HepG2 (cell line): ENCODE data around the gene CLPTM1. TPM values are rescaled to one million over a fixed set of nuclear protein-coding genes. Genes with fewer than 3 reads are reported as not detected.

ENCODE experiments used
- ATAC-seq: fragments of 200-7000 bp; cut with Tn5 transposase; 3 replicates; pipeline ENCODE4 v1.9.1; 2020; ENCODE audit warnings: mild to moderate bottlenecking, moderate library complexity
- BruUV-seq: library from RNA; stranded (reverse); fragments of 400-500 nt; replicated peaks from 2 replicates; lab custom pipeline; 2021; lab: Mats Ljungman, UMichigan
- CTCF ChIA-PET: fragments of 300-600 bp; formaldehyde crosslinking; extraction: SDS; loops from one replicate; lab custom pipeline; 2021; ENCODE audit warnings: low total read pairs, inconsistent platforms, low intra/inter-chr PET ratio; lab: Yijun Ruan, JAX
- POLR2A ChIA-PET: fragments of 350-600 bp; sonication (Branson Sonifier 250); formaldehyde crosslinking; loops from one replicate; lab custom pipeline; 2020; ENCODE audit warnings: antibody characterized with exemption, inconsistent platforms; lab: Yijun Ruan, JAX
- DNase-seq: peaks from one replicate; pipeline ENCODE4 v3.0.0-alpha.2; 2015; ENCODE audit warnings: low spot score
- FAIRE-seq: peaks from 3 replicates; lab custom pipeline; 2011; peaks lifted over from hg19 to GRCh38; lab: Jason Lieb, UNC
- H2AFZ ChIP-seq: one replicate; pipeline ENCODE4 v1.6.1; 2011; ENCODE audit warnings: low read length, inconsistent platforms
- H3K27ac ChIP-seq: fragments of 300-600 bp; 3 replicates; pipeline ENCODE4 v1.8.0; 2011; ENCODE audit warnings: mixed run types, mild to moderate bottlenecking, mixed read lengths, low read length, inconsistent platforms; ENCODE audit not compliant: insufficient read depth; ENCODE audit errors: extremely low read length
- H3K27me3 ChIP-seq, 2 experiments: fragments of 200-600 bp in 1 of 2; 2 replicates in 1 of 2; 3 replicates in 1 of 2; pipeline versions ENCODE4 v1.6.0 to v1.8.0; 2011; ENCODE audit warnings: low read length in 2 of 2, mild to moderate bottlenecking in 2 of 2, moderate library complexity in 2 of 2, inconsistent platforms in 1 of 2; ENCODE audit not compliant: insufficient read depth in 2 of 2, control insufficient read depth in 1 of 2
- H3K36me3 ChIP-seq, 2 experiments: fragments of 200-600 bp in 1 of 2; replicated peaks in 1 of 2; 2 replicates in 1 of 2; 3 replicates in 1 of 2; pipeline versions ENCODE4 v1.5.1 to v1.8.0; 2011; ENCODE audit warnings: low read length in 2 of 2, inconsistent platforms in 1 of 2; ENCODE audit not compliant: insufficient read depth in 2 of 2, control insufficient read depth in 1 of 2
- H3K4me1 ChIP-seq: 2 replicates; pipeline ENCODE4 v1.5.1; 2012; ENCODE audit warnings: low read length, inconsistent platforms; ENCODE audit not compliant: insufficient read depth
- H3K4me2 ChIP-seq: 2 replicates; pipeline ENCODE4 v1.6.0; 2011; ENCODE audit warnings: low read depth, low read length, inconsistent platforms
- H3K4me3 ChIP-seq, 3 experiments: fragments of 200-600 bp in 1 of 3; sonication (generic), shearing (Covaris generic) in 1 of 3; replicated peaks in 1 of 3; 2 replicates each; pipeline ENCODE4 v1.5.1; 2011 to 2016; ENCODE audit warnings: low read length in 3 of 3, inconsistent platforms in 2 of 3, low read depth in 2 of 3, mild to moderate bottlenecking in 2 of 3, control low read depth in 1 of 3, mixed read lengths in 1 of 3; ENCODE audit not compliant: insufficient read depth in 1 of 3
- H3K79me2 ChIP-seq: one replicate; pipeline ENCODE4 v1.6.1; 2011; ENCODE audit warnings: low read length, inconsistent platforms; ENCODE audit not compliant: insufficient read depth
- H3K9ac ChIP-seq: 2 replicates; pipeline ENCODE4 v1.6.0; 2011; ENCODE audit warnings: mild to moderate bottlenecking, low read depth, low read length, inconsistent platforms; ENCODE audit not compliant: insufficient read depth
- H3K9me3 ChIP-seq: 2 replicates; pipeline ENCODE4 v1.5.1; 2012; ENCODE audit warnings: mild to moderate bottlenecking, low read length
- H4K20me1 ChIP-seq: 2 replicates; pipeline ENCODE4 v1.6.0; 2011; ENCODE audit warnings: inconsistent platforms, mild to moderate bottlenecking, low read length, moderate library complexity; ENCODE audit not compliant: insufficient read depth
- ADNP ChIP-seq: sonication (generic); formaldehyde crosslinking; IDR thresholded peaks from 2 replicates; pipeline ENCODE4 v1.4.0; 2020; ENCODE audit warnings: missing genetic modification reagents
- GPN1 ChIP-seq: sonication (generic); formaldehyde crosslinking; IDR thresholded peaks from 2 replicates; pipeline ENCODE4 v1.5.1; 2020; ENCODE audit warnings: missing genetic modification reagents, borderline replicate concordance
- HDAC6 ChIP-seq: fragments of 200-600 bp; sonication (generic); IDR thresholded peaks from 2 replicates; pipeline ENCODE4 v1.7.0; 2017; ENCODE audit warnings: mild to moderate bottlenecking, antibody characterized with exemption, low read length, low read depth
- HMGA1 ChIP-seq: sonication (generic); formaldehyde crosslinking; conservative IDR thresholded peaks from 2 replicates; pipeline ENCODE4 v1.4.0; 2020; ENCODE audit warnings: missing genetic modification reagents
- HNRNPUL1 ChIP-seq: fragments of 200-400 bp; formaldehyde crosslinking; IDR thresholded peaks from 2 replicates; pipeline ENCODE4 v1.6.1; 2017; ENCODE audit warnings: low read depth, mild to moderate bottlenecking, low read length, moderate library complexity
- KDM1A ChIP-seq: IDR thresholded peaks from 2 replicates; pipeline ENCODE4 v1.6.1; 2016; ENCODE audit warnings: missing compliant biosample characterization
- MED8 ChIP-seq: sonication (generic); formaldehyde crosslinking; IDR thresholded peaks from 2 replicates; pipeline ENCODE4 v1.8.1; 2023; ENCODE audit warnings: mild to moderate bottlenecking, missing genetic modification reagents; ENCODE audit not compliant: insufficient replicate concordance
- RFX5 ChIP-seq: IDR thresholded peaks from 2 replicates; pipeline ENCODE4 v1.6.1; 2011; ENCODE audit warnings: low read depth, low read length, improper control_type of control experiment
- STAG1 ChIP-seq: sonication (generic); formaldehyde crosslinking; IDR thresholded peaks from 2 replicates; pipeline ENCODE4 v1.4.0; 2020; ENCODE audit warnings: missing genetic modification reagents
- ZFYVE20 ChIP-seq: sonication (generic); formaldehyde crosslinking; IDR thresholded peaks from 2 replicates; pipeline ENCODE4 v1.8.0; 2023; ENCODE audit warnings: low read depth, mild to moderate bottlenecking, moderate library complexity, missing genetic modification reagents, borderline replicate concordance
- ZNF121 ChIP-seq: sonication (generic); formaldehyde crosslinking; IDR thresholded peaks from 2 replicates; pipeline ENCODE4 v1.5.0; 2020; ENCODE audit warnings: mild to moderate bottlenecking, missing genetic modification reagents
- ZNF30 ChIP-seq: sonication (generic); formaldehyde crosslinking; IDR thresholded peaks from 2 replicates; pipeline ENCODE4 v1.5.0; 2020; ENCODE audit warnings: mild to moderate bottlenecking, missing genetic modification reagents
- ZNF883 ChIP-seq: sonication (generic); formaldehyde crosslinking; IDR thresholded peaks from 2 replicates; pipeline ENCODE4 v1.5.1; 2020; ENCODE audit warnings: mild to moderate bottlenecking, missing genetic modification reagents; ENCODE audit errors: not compliant biosample characterization
- WGBS: methylation state at CpG from one replicate; pipeline ENCODE4 v1.1.6; 2017; ENCODE audit warnings: low lambda C conversion rate; 5-methylcytosine and 5-hydroxymethylcytosine counted together
- in situ Hi-C: cut with HindIII; loops from 2 replicates; pipeline ENCODE4 v1.10.0; 2017; ENCODE audit warnings: low pct_unique_long_range_greater_than_20kb; ENCODE audit not compliant: extremely low pct_ligation_motif_present
- intact Hi-C: fragments of 100-400 bp; cut with micrococcal nuclease; formaldehyde crosslinking; loops from one replicate; pipeline ENCODE4 v1.10.0; 2022; ENCODE audit not compliant: unreplicated experiment
- polyA plus RNA-seq, 8 experiments: library from polyadenylated mRNA; depleted of rRNA in 3 of 8; stranded (reverse) in 7 of 8; unstranded in 1 of 8; fragments of >200 nt; fragmentation: Illumina TruSeq in 4 of 8; extraction: Trizol in 4 of 8; gene quantifications; 2 replicates each; pipeline versions ENCODE4 v1.2.1 to v1.2.3, GENCODE V29; 2011 to 2016; ENCODE audit warnings: low read depth in 4 of 8, missing spikeins in 1 of 8, mixed read lengths in 1 of 8; ENCODE audit not compliant: insufficient read depth in 1 of 8
- total RNA-seq, 5 experiments: library from RNA; depleted of rRNA; stranded (reverse); fragments of >200 nt; fragmentation: Illumina TruSeq; extraction: Trizol; gene quantifications; 2 replicates each; pipeline ENCODE4 v1.2.3, GENCODE V29; 2016; ENCODE audit warnings: low read depth in 1 of 5
- TF ChIP-seq, protein P1 (sequence below): sonication (generic); formaldehyde crosslinking; conservative IDR thresholded peaks from 2 replicates; pipeline ENCODE4 v1.8.0; 2022; ENCODE audit warnings: missing genetic modification reagents
- TF ChIP-seq, protein P2 (sequence below): IDR thresholded peaks from 2 replicates; pipeline ENCODE4 v1.6.1; 2016
- TF ChIP-seq, protein P3 (sequence below): sonication (generic); formaldehyde crosslinking; IDR thresholded peaks from 2 replicates; pipeline ENCODE4 v1.4.0; 2020; ENCODE audit warnings: missing genetic modification reagents

Gene CLPTM1
- total and polyA plus RNA-seq, 2 of the 13 experiments (the other 11 are each of a cell fraction or from before 2014, with no cell fraction given): 34.9 to 42.8 TPM

DNA sequence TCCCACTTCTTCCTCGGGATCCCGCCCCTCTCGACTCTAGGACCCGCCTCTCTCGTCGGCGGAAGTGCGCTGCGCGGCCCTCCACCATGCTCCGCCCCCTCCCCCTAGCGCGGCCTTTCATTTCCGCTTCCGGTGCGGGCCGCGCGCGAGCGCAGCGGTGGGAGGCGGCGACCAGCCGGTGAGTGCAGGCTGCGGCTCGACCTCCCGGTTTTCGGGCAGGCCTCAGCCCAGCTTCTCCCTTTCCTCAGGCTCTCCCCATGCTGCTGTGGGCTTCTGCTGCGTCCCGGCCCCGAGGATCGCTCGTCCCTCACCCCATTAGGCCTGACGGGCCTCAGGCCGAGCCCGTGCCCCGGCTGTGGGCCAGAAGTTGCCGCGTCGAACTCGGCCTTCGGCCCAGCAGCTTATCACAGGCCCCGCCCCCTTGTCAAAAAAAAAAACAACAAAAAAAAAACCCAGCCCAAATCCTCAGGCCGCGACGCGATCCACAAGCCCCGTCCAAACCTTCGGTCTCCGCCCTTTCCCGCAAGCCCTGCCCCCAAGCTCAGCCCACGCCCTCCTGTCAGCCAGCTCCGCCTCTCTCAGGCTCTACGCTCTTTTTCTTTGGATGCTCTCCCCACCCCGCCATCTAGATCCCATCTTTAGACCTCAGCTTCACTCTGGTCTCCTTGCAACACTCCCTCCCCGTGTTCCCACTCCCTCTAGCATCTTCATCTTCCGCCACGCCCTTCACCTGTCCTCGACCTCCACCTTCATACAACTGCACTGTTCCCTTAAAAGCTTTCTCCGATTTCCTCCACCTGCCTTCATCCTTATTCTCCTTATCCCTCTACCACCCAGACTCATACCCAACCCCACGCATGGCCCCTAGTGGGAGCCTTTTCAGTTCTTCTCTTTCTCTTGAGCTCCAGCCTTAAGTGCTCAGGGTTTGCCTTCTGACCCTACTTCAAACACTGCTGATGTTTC is 84.0 kb downstream of the CLPTM1 start, which contains the start of gene CLASRP (continued):
- TF ChIP-seq ZFYVE20 (CRISPR knock-in tag): no peak
- TF ChIP-seq, protein P1, sequence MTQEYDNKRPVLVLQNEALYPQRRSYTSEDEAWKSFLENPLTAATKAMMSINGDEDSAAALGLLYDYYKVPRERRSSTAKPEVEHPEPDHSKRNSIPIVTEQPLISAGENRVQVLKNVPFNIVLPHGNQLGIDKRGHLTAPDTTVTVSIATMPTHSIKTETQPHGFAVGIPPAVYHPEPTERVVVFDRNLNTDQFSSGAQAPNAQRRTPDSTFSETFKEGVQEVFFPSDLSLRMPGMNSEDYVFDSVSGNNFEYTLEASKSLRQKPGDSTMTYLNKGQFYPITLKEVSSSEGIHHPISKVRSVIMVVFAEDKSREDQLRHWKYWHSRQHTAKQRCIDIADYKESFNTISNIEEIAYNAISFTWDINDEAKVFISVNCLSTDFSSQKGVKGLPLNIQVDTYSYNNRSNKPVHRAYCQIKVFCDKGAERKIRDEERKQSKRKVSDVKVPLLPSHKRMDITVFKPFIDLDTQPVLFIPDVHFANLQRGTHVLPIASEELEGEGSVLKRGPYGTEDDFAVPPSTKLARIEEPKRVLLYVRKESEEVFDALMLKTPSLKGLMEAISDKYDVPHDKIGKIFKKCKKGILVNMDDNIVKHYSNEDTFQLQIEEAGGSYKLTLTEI (CRISPR knock-in tag): no peak
- no peak for TF ChIP-seq ZNF121 (CRISPR knock-in tag)
- TF ChIP-seq MED8 (CRISPR knock-in tag): peak; percentile 71
- peak; percentile 66 for TF ChIP-seq ZNF883 (CRISPR knock-in tag)

DNA sequence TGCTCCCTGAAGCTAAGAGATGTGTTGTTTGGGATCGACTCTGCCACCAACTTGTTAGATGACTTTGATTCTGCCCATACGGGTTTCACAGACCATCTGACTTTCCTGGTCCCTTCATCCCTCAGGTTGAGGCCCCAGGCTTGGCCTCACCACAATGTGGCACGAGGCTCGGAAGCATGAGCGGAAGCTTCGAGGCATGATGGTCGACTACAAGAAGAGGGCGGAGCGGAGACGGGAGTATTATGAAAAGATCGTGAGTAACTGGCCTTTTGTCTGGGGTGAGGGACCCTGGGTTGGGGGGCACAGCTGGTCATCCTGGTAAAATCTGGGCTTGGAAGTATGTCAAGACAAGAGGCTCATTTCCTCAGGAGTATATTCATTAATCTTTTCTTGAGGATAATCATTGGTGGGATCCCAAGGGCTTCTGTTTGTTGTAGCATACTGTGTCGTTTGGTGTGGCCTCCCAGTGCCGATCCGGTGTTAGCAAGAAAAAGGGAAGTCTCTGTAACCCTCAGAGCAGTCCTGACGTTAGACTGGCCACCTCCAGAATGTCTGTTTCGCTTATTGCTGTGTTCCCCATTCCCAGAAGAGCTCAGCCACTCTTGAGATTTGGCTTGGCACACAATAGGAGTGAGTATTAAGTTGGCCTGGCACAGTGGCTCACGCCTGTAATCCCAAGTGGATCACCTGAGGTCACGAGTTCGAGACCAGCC is 85.0 kb downstream of the CLPTM1 start:
- H3K27ac ChIP-seq: no peak overlapping the region
- peak overlapping the region; percentile 94 to 100 (median 95) for H3K4me3 ChIP-seq
- H3K79me2 ChIP-seq: peaks cover 32% of the 10 kb centered on the region
- peaks cover 8 to 39% of the 10 kb centered on the region in 2 experiments for H3K36me3 ChIP-seq
- WGBS: 82% methylated on average over 19 of the region's 19 CpGs
- no peak overlapping the region for H2AFZ ChIP-seq
- FAIRE-seq (no peak), ATAC-seq (no peak), DNase-seq (no peak)
- peak overlapping the region; percentile 95 for H3K9ac ChIP-seq
- H3K4me1 ChIP-seq: peaks cover 58% of the 10 kb centered on the region
- BruUV-seq: TSS peak; percentile 57
- H4K20me1 ChIP-seq: peaks cover 16% of the 10 kb centered on the region; the same call in 1 of the 2 replicates
- no peaks in the 10 kb centered on the region for H3K9me3 ChIP-seq
- intact Hi-C loops (no loop called here), in situ Hi-C loops (no loop called here)
- H3K4me2 ChIP-seq: peak overlapping the region; percentile 91
- CTCF ChIA-PET: no interaction called here
- POLR2A ChIA-PET: interaction anchor here (0.9 to 2.2 kb wide), 6 partner anchors 9 to 135 kb away, joined by 4 to 14 read pairs (median 9); partner anchors contain the start of genes APOE and GEMIN7
- H3K27me3 ChIP-seq: no peaks in the 10 kb centered on the region; a peak in 1 of 5 replicates
- TF ChIP-seq GPN1 (CRISPR knock-in tag) (no peak), ADNP (CRISPR knock-in tag) (no peak), ZNF30 (CRISPR knock-in tag) (no peak), HMGA1 (CRISPR knock-in tag) (no peak), HNRNPUL1 (no peak), HDAC6 (no peak), KDM1A (CRISPR knock-in tag) (no peak), RFX5 (no peak), STAG1 (no peak)
- TF ChIP-seq, protein P2, sequence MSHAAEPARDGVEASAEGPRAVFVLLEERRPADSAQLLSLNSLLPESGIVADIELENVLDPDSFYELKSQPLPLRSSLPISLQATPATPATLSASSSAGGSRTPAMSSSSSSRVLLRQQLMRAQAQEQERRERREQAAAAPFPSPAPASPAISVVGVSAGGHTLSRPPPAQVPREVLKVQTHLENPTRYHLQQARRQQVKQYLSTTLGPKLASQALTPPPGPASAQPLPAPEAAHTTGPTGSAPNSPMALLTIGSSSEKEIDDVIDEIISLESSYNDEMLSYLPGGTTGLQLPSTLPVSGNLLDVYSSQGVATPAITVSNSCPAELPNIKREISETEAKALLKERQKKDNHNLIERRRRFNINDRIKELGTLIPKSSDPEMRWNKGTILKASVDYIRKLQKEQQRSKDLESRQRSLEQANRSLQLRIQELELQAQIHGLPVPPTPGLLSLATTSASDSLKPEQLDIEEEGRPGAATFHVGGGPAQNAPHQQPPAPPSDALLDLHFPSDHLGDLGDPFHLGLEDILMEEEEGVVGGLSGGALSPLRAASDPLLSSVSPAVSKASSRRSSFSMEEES (CRISPR knock-in tag): no peak
- TF ChIP-seq, protein P3, sequence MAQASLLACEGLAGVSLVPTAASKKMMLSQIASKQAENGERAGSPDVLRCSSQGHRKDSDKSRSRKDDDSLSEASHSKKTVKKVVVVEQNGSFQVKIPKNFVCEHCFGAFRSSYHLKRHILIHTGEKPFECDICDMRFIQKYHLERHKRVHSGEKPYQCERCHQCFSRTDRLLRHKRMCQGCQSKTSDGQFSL (CRISPR knock-in tag): no peak
